ENCODE measurements around the gene EPYC.
"Not testable (repeated sequence)": the region's sequence is repeated elsewhere in the genome, so short reads cannot be mapped to it uniquely, and the experiment has no call there.

The EPYC gene

GRCh38 chr12:90990611-90991010, 14.2 kb downstream of the EPYC start:
- no peak for DNase-seq

GRCh38 chr12:90989686-90990111, 15.1 kb downstream of the EPYC start:
- no peak for DNase-seq

GRCh38 chr12:90987520-90987919, 17.3 kb downstream of the EPYC start:
- no peak for DNase-seq

GRCh38 chr12:90987101-90987500, 17.7 kb downstream of the EPYC start:
- no peak for DNase-seq

GRCh38 chr12:90985331-90985730, 19.4 kb downstream of the EPYC start:
- not testable (repeated sequence) for DNase-seq

- no peak for DNase-seq
Measured at GRCh38 chr12:90984114-90984513, 20.7 kb downstream of the EPYC start.

GRCh38 chr12:90982170-90982569, 22.6 kb downstream of the EPYC start:
- no peak for DNase-seq

- DNase-seq, result no peak
Measured at GRCh38 chr12:90979951-90980350, 24.8 kb downstream of the EPYC start.

GRCh38 chr12:90979019-90979418, 25.8 kb downstream of the EPYC start:
- DNase-seq, result no peak

GRCh38 chr12:90978117-90978770, 26.5 kb downstream of the EPYC start:
- no peak for DNase-seq

- DNase-seq, result no peak
Measured at GRCh38 chr12:90977224-90977623, 27.5 kb downstream of the EPYC start.

GRCh38 chr12:90974286-90974685, 30.5 kb downstream of the EPYC start:
- no peak for DNase-seq

GRCh38 chr12:90972226-90972625, 32.5 kb downstream of the EPYC start:
- DNase-seq, result no peak

GRCh38 chr12:90970911-90971310, 33.9 kb downstream of the EPYC start:
- DNase-seq, result no peak

- DNase-seq, result no peak
Measured at GRCh38 chr12:90970471-90970870, 34.3 kb downstream of the EPYC start.

GRCh38 chr12:90969851-90970250, 34.9 kb downstream of the EPYC start:
- DNase-seq, result no peak

GRCh38 chr12:90969346-90969745, 35.4 kb downstream of the EPYC start:
- DNase-seq, result no peak

- no peak for DNase-seq
Measured at GRCh38 chr12:90965204-90965603, 39.6 kb downstream of the EPYC start.

- no peak for DNase-seq
Measured at GRCh38 chr12:90964616-90965015, 40.2 kb downstream of the EPYC start.

- DNase-seq, result no peak
Measured at GRCh38 chr12:90963946-90964345, 40.8 kb downstream of the EPYC start.

GRCh38 chr12:90961154-90961553, 43.6 kb downstream of the EPYC start:
- no peak for DNase-seq

GRCh38 chr12:90959538-90960139, 45.1 kb downstream of the EPYC start:
- no peak for DNase-seq

- no peak for DNase-seq
Measured at GRCh38 chr12:90959032-90959431, 45.7 kb downstream of the EPYC start.

GRCh38 chr12:90958347-90958746, 46.4 kb downstream of the EPYC start:
- DNase-seq, result no peak

GRCh38 chr12:90954921-90955320, 49.9 kb downstream of the EPYC start, which contains the start of gene CCER1:
CCER1 (minus strand) TSS chr12:90955176; CDS start chr12:90954742, 434 bp downstream.
- no peak for DNase-seq

Measured in effector CD8-positive, alpha-beta T cell (primary cell).